HEK293 (cell line): ENCODE data around the gene NEK6.

Source experiments
- CTCF ChIA-PET: fragments of 350-600 bp; formaldehyde crosslinking; extraction: SDS; loops from one replicate; lab custom pipeline; 2021; ENCODE audit warnings: antibody characterized with exemption; lab: Yijun Ruan, JAX
- POLR2A ChIA-PET: fragments of 300-600 bp; formaldehyde crosslinking; extraction: SDS; loops from one replicate; lab custom pipeline; 2020; ENCODE audit warnings: antibody characterized with exemption, inconsistent platforms; lab: Yijun Ruan, JAX
- H3K27ac ChIP-seq: fragments of 200-500 bp; sonication (Bioruptor generic); 2 replicates; pipeline ENCODE4 v1.5.1; 2014; ENCODE audit warnings: low read depth, low read length, control low read depth, inconsistent platforms; ENCODE audit errors: extremely low read depth
- H3K36me3 ChIP-seq, 2 experiments: fragments of 200-500 bp in 1 of 2; sonication (Bioruptor generic) in 1 of 2; 1 replicate in 1 of 2; 2 replicates in 1 of 2; pipeline ENCODE4 v1.5.1; 2014 to 2017; ENCODE audit warnings: inconsistent platforms in 2 of 2, low read length in 2 of 2; ENCODE audit not compliant: control insufficient read depth in 2 of 2, insufficient read depth in 1 of 2
- H3K4me1 ChIP-seq: fragments of 200-500 bp; sonication (Bioruptor generic); 2 replicates; pipeline ENCODE4 v1.5.1; 2014; ENCODE audit warnings: mild to moderate bottlenecking, low read length, inconsistent platforms; ENCODE audit not compliant: control insufficient read depth, insufficient read depth
- H3K4me3 ChIP-seq: 2 replicates; pipeline ENCODE4 v1.5.1; 2011; ENCODE audit warnings: low read depth, mild to moderate bottlenecking, control low read depth, low read length, moderate library complexity
- H3K9me3 ChIP-seq: fragments of 200-500 bp; sonication (Bioruptor generic); 2 replicates; pipeline ENCODE4 v1.5.1; 2014; ENCODE audit warnings: low read depth, low read length, inconsistent platforms; ENCODE audit not compliant: control insufficient read depth, insufficient read depth
- AEBP2 ChIP-seq: fragments of 450-650 bp; formaldehyde crosslinking; IDR thresholded peaks from 2 replicates; pipeline ENCODE4 v1.5.1; 2016; ENCODE audit warnings: missing biosample characterization, missing genetic modification characterization, borderline replicate concordance
- FEZF1 ChIP-seq: fragments of 450-650 bp; formaldehyde crosslinking; IDR thresholded peaks from 2 replicates; pipeline ENCODE4 v1.5.1; 2016; ENCODE audit warnings: missing biosample characterization, missing genetic modification characterization
- PRDM2 ChIP-seq: fragments of 450-650 bp; formaldehyde crosslinking; IDR thresholded peaks from 2 replicates; pipeline ENCODE4 v1.5.1; 2016; ENCODE audit warnings: missing biosample characterization, missing genetic modification characterization, borderline replicate concordance
- PRDM6 ChIP-seq: fragments of 450-650 bp; formaldehyde crosslinking; IDR thresholded peaks from 2 replicates; pipeline ENCODE4 v1.5.1; 2017; ENCODE audit warnings: missing biosample characterization, missing genetic modification characterization
- RBAK ChIP-seq: fragments of 450-650 bp; formaldehyde crosslinking; IDR thresholded peaks from 2 replicates; pipeline ENCODE4 v1.5.1; 2016; ENCODE audit warnings: missing biosample characterization, missing genetic modification characterization
- ZBTB21 ChIP-seq: fragments of 450-650 bp; formaldehyde crosslinking; IDR thresholded peaks from 2 replicates; pipeline ENCODE4 v1.5.1; 2017; ENCODE audit warnings: missing biosample characterization, missing genetic modification characterization
- ZBTB49 ChIP-seq: fragments of 450-650 bp; formaldehyde crosslinking; IDR thresholded peaks from 2 replicates; pipeline ENCODE4 v1.5.1; 2016; ENCODE audit warnings: missing biosample characterization, missing genetic modification characterization, low read depth
- ZBTB8A ChIP-seq: fragments of 450-650 bp; formaldehyde crosslinking; IDR thresholded peaks from 2 replicates; pipeline ENCODE4 v1.5.1; 2016; ENCODE audit warnings: missing biosample characterization, missing genetic modification characterization
- ZNF202 ChIP-seq: fragments of 450-650 bp; formaldehyde crosslinking; IDR thresholded peaks from 2 replicates; pipeline ENCODE4 v1.5.1; 2016; ENCODE audit warnings: missing biosample characterization, missing genetic modification characterization, borderline replicate concordance
- ZNF391 ChIP-seq: fragments of 450-650 bp; formaldehyde crosslinking; IDR thresholded peaks from 2 replicates; pipeline ENCODE4 v1.5.1; 2016; ENCODE audit warnings: low read depth, missing biosample characterization, missing genetic modification characterization, borderline replicate concordance
- ZNF394 ChIP-seq: fragments of 450-650 bp; formaldehyde crosslinking; IDR thresholded peaks from 2 replicates; pipeline ENCODE4 v1.5.1; 2016; ENCODE audit warnings: missing biosample characterization, missing genetic modification characterization, mild to moderate bottlenecking, moderate library complexity, borderline replicate concordance
- ZNF404 ChIP-seq: fragments of 450-650 bp; formaldehyde crosslinking; IDR thresholded peaks from 2 replicates; pipeline ENCODE4 v1.5.1; 2017; ENCODE audit warnings: missing biosample characterization, missing genetic modification characterization
- ZNF558 ChIP-seq: fragments of 450-650 bp; formaldehyde crosslinking; IDR thresholded peaks from 2 replicates; pipeline ENCODE4 v1.5.1; 2016; ENCODE audit warnings: missing biosample characterization, missing genetic modification characterization
- ZNF600 ChIP-seq: fragments of 450-650 bp; formaldehyde crosslinking; IDR thresholded peaks from 2 replicates; pipeline ENCODE4 v1.5.1; 2016; ENCODE audit warnings: missing biosample characterization, missing genetic modification characterization
- ZNF629 ChIP-seq: fragments of 450-650 bp; formaldehyde crosslinking; IDR thresholded peaks from 2 replicates; pipeline ENCODE4 v1.5.1; 2017; ENCODE audit warnings: missing biosample characterization, missing genetic modification characterization
- ZNF768 ChIP-seq: fragments of 450-650 bp; formaldehyde crosslinking; IDR thresholded peaks from 2 replicates; pipeline ENCODE4 v1.5.1; 2018; ENCODE audit warnings: missing biosample characterization, mild to moderate bottlenecking, missing genetic modification characterization
- ZNF843 ChIP-seq: fragments of 450-650 bp; formaldehyde crosslinking; IDR thresholded peaks from 2 replicates; pipeline ENCODE4 v1.5.1; 2016; ENCODE audit warnings: missing biosample characterization, missing genetic modification characterization

Gene NEK6

GRCh38 chr9:124384846-124385245 lies 127.1 kb downstream of the NEK6 start (continued):
- TF ChIP-seq ZBTB49 (tag by site-specific recombination) (no peak), PRDM2 (no peak), ZNF558 (tag by site-specific recombination) (no peak), ZNF202 (tag by site-specific recombination) (no peak), AEBP2 (tag by site-specific recombination) (no peak)

GRCh38 chr9:124385623-124386022 lies 127.9 kb downstream of the NEK6 start:
- POLR2A ChIA-PET = no interaction called here
- H3K4me1 ChIP-seq = peaks cover 10% of the 10 kb centered on the region
- no peaks in the 10 kb centered on the region for H3K9me3 ChIP-seq
- TF ChIP-seq RBAK (tag by site-specific recombination) (no peak), ZNF391 (tag by site-specific recombination) (no peak), ZNF600 (tag by site-specific recombination) (peak; percentile 50; the same call in 1 of the 2 replicates), ZNF629 (tag by site-specific recombination) (no peak), ZNF558 (tag by site-specific recombination) (no peak), ZBTB21 (tag by site-specific recombination) (no peak), FEZF1 (tag by site-specific recombination) (peak; percentile 77), ZBTB8A (tag by site-specific recombination) (no peak), ZNF202 (tag by site-specific recombination) (no peak), ZNF843 (tag by site-specific recombination) (peak; percentile 60; the same call in 1 of the 2 replicates), ZNF768 (tag by site-specific recombination) (no peak), PRDM6 (peak; percentile 60), ZNF394 (tag by site-specific recombination) (peak; percentile 42; the same call in 1 of the 2 replicates), ZNF404 (no peak)
- TF ChIP-seq, all 188 proteins: peak for 5
- Histone ChIP-seq H3K27ac (no peak overlapping the region), H3K36me3 (peaks cover 8 to 35% of the 10 kb centered on the region in 2 experiments), H3K4me3 (no peak overlapping the region)
- CTCF ChIA-PET = interaction anchor here (0.6 to 1.2 kb wide), 3 partner anchors 9 to 929 kb away, joined by 3 to 5 read pairs (median 4); no protein-coding TSS in a partner anchor
